Kidney epithelial cell (primary cell): ENCODE data around the gene CCDC85B. TPM values are rescaled to one million over a fixed set of nuclear protein-coding genes. Genes with fewer than 3 reads are reported as not detected.

Experiments
- DNase-seq: peaks from one replicate; pipeline ENCODE4 v3.0.0-alpha.2; 2010; ENCODE audit warnings: low read depth
- H3K27me3 ChIP-seq: 2 replicates; pipeline ENCODE4 v1.6.0; 2011; ENCODE audit warnings: low read length; ENCODE audit not compliant: control insufficient read depth, insufficient read depth
- H3K36me3 ChIP-seq: 2 replicates; pipeline ENCODE4 v1.5.1; 2011; ENCODE audit warnings: low read length; ENCODE audit not compliant: control insufficient read depth, insufficient read depth
- H3K4me3 ChIP-seq: 2 replicates; pipeline ENCODE4 v1.5.1; 2011; ENCODE audit warnings: low read depth, mild to moderate bottlenecking, control low read depth, low read length
- total RNA-seq: library from RNA; depleted of rRNA; stranded (reverse); fragments of >200 nt; gene quantifications from 2 replicates; pipeline ENCODE4 v1.2.3, GENCODE V29; 2015
- TF ChIP-seq, protein P1 (sequence below): IDR thresholded peaks from 2 replicates; pipeline ENCODE4 v1.5.1; 2011; ENCODE audit warnings: mild to moderate bottlenecking, moderate library complexity, low read length, control low read depth, inconsistent platforms; ENCODE audit not compliant: insufficient read depth, poor library complexity, severe bottlenecking

The CCDC85B gene
- total RNA-seq, 1 donor from 2014 or later, result 48.9 TPM

DNA sequence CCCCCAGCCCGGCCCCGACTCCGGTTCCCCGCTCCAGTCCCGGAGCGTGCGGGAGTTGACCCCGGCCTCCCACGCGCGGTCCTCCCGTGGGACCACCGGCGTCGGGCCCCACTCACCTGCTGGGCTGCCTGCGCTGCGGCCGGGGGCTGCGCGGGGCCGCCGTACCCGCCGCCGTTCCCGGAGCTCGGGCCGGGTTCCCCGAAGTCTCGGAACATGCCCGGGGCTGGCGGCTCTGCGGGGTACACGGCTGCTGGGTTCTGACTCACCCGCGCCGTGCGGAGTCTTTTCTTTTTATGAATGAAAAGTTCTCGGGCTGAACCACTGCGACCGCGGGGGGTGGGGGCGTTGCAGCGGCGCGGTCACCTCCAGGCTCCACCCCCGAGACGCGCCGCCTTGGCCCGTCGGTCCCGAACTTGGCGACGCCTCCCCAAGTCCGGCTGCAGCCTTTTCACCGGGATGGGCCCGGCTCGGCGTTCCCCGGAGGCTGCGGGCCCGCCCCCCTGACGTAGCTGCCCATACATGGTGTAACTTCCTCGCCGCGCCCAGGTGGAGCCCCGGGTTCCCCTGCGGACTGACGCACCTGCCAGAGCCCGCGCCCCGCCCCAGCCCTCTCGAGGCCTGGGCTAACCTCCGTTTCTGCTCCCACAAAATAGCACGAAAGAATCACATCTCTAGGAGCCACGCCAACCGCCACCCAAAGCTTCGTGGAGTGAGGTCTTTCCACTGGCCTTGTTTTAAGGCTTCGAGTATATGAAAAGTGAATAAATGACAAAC lies 9.8 kb downstream of the CCDC85B start, which contains the start of gene FOSL1:
FOSL1 (minus strand) TSS at position 264 of the 774 bp plus-strand sequence; CDS start at position 215, 49 bp downstream.
- TF ChIP-seq, protein P1, sequence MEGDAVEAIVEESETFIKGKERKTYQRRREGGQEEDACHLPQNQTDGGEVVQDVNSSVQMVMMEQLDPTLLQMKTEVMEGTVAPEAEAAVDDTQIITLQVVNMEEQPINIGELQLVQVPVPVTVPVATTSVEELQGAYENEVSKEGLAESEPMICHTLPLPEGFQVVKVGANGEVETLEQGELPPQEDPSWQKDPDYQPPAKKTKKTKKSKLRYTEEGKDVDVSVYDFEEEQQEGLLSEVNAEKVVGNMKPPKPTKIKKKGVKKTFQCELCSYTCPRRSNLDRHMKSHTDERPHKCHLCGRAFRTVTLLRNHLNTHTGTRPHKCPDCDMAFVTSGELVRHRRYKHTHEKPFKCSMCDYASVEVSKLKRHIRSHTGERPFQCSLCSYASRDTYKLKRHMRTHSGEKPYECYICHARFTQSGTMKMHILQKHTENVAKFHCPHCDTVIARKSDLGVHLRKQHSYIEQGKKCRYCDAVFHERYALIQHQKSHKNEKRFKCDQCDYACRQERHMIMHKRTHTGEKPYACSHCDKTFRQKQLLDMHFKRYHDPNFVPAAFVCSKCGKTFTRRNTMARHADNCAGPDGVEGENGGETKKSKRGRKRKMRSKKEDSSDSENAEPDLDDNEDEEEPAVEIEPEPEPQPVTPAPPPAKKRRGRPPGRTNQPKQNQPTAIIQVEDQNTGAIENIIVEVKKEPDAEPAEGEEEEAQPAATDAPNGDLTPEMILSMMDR, result no peak
- Histone ChIP-seq H3K36me3 (no peaks in the 10 kb centered on the region), H3K4me3 (peak within 1 kb of the TSS; percentile 92), H3K27me3 (no peaks in the 10 kb centered on the region)
- DNase-seq, result peak; percentile 73

DNA sequence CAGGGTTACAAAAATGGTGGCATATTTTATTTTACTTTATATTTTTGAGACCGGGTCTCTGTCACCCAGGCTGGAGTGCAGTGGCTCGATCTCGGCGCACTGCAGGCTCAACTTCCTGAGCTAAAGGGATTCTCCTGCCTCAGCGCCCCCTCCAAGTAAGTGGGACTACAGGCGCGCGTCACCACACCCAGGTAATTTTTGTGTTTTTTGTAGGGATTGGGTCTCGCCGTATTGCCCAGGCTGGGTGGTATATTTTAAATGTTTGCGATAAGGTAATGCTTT lies 10.4 kb downstream of the CCDC85B start:
- no peak for DNase-seq
- H3K27me3 ChIP-seq, result no peaks in the 10 kb centered on the region
- no peaks in the 10 kb centered on the region for H3K36me3 ChIP-seq
- TF ChIP-seq, protein P1, result no peak
- H3K4me3 ChIP-seq, result peak overlapping the region; percentile 23

DNA sequence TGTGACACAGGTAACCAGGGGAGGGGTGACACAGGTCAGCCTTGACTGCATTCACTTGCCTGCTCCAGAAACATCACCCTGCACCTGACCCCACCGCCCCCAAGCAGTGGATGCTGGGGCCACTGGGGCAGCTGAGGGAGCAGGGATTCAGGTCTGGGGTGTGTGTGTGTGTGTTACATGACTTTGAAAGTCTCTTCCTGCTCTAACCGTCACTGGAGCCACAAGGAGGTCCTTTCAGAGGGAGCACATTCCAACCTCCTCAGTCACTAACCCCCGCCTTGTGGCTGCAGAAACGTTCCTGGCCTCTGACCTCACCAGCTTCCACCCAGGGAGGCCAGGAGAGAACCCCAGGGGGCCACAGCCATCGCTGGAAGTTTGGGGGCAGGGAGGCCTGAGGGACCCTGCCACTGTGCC lies 12.6 kb downstream of the CCDC85B start:
- H3K36me3 ChIP-seq, result no peaks in the 10 kb centered on the region
- no peak for DNase-seq
- no peaks in the 10 kb centered on the region for H3K27me3 ChIP-seq
- H3K4me3 ChIP-seq, result no peak overlapping the region
- TF ChIP-seq, protein P1, result no peak

DNA sequence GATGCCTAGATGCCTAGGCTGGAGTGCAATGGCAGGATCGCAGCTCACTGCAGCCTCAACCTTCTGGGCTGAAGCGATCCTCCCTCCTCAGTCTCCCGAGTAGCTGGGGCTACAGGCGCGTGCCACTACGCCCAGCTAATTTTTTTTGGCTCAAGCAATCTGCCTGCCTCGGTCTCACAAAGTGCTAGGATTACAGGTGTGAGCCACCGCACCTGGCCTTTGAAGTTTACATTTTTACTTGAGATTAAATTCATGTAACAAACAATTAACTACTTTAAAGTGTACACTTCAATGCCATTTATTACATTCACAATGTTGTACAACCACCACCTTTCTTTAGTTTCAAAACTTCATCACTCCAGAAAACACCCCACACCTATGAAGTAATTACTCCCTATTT lies 13.2 kb downstream of the CCDC85B start:
- Histone ChIP-seq H3K4me3 (no peak overlapping the region), H3K27me3 (no peaks in the 10 kb centered on the region), H3K36me3 (no peaks in the 10 kb centered on the region)
- TF ChIP-seq, protein P1, result no peak
- DNase-seq, result no peak

DNA sequence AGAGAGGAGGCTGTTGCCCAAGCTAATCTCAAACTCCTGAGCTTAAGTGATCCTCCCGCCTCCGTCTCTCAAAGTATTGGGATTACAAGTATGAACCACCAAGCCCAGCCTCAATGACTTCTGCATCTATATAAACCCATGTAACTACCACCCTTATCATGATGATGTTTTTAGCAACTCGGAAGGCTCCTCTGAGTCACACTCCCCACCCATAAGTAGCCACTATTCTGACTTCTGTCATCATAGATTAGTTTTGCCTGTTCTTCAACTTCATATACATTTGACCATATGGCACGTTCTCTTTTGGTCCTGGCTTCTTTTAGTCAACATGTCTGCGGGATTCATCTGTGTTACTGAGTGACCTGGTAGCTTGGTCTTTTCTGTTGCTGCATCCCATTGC lies 16.1 kb downstream of the CCDC85B start:
- Histone ChIP-seq H3K4me3 (no peak overlapping the region), H3K36me3 (no peaks in the 10 kb centered on the region), H3K27me3 (no peaks in the 10 kb centered on the region)
- no peak for DNase-seq
- TF ChIP-seq, protein P1, result no peak

DNA sequence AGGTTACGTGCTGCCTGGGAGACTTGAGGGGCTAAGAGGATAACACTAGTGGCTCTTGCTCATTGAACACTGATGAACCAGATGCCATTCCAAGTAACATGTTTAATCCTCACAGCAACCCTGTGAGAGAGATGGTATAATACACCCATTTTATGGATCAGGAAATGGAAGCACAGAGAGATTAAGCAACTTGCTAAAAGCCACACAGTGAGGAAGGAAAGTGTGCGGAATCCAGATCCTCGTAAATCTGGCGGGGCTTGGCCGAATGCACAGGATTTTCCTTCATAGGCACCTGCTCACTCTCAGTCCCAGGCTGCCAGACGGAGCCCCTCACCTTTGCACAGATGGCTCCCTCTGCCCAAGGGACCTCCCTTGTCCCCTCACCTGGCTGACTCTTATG lies 17.4 kb downstream of the CCDC85B start:
- Histone ChIP-seq H3K4me3 (no peak overlapping the region), H3K27me3 (no peaks in the 10 kb centered on the region), H3K36me3 (no peaks in the 10 kb centered on the region)
- TF ChIP-seq, protein P1, result no peak
- no peak for DNase-seq
